Right atrium auricular region (tissue), 2 donors: ENCODE results near the gene OTULINL. TPM values are rescaled to one million over a fixed set of nuclear protein-coding genes. Genes with fewer than 3 reads are reported as not detected.

Source experiments
- DNase-seq: peaks from one replicate; pipeline ENCODE4 v3.0.0-alpha.2; 2019; ENCODE audit warnings: low spot score
- H3K27ac ChIP-seq, 2 donors: fragments of 200-600 bp; sonication (generic); 1 replicate in 1 of 2; 2 replicates in 1 of 2; pipeline ENCODE4 v1.5.1; 2016 to 2019
- H3K27me3 ChIP-seq, 2 donors: fragments of 200-600 bp; sonication (generic); one replicate each; pipeline versions ENCODE4 v1.5.1 to v1.6.0; 2017 to 2019
- H3K36me3 ChIP-seq: fragments of 200-600 bp; sonication (generic); one replicate; pipeline ENCODE4 v1.5.1; 2016
- H3K4me1 ChIP-seq, 2 donors: fragments of 200-600 bp; sonication (generic); one replicate each; pipeline versions ENCODE4 v1.5.1 to v1.6.0; 2017 to 2019
- H3K4me3 ChIP-seq, 2 donors: fragments of 200-600 bp; sonication (generic); 1 replicate in 1 of 2; 2 replicates in 1 of 2; pipeline ENCODE4 v1.5.1; 2017 to 2019; ENCODE audit warnings: mild to moderate bottlenecking in 1 of 2, moderate library complexity in 1 of 2
- H3K9me3 ChIP-seq, 2 donors: fragments of 200-600 bp; sonication (generic); one replicate each; pipeline ENCODE4 v1.5.1; 2019
- CTCF ChIP-seq, 2 donors: fragments of 200-600 bp; sonication (generic); IDR thresholded peaks; one replicate each; pipeline ENCODE4 v1.5.1; 2019; ENCODE audit warnings: antibody characterized with exemption in 2 of 2
- total RNA-seq, 2 donors: library from RNA; depleted of rRNA; stranded (reverse); fragments of >200 nt; gene quantifications; one replicate each; pipeline ENCODE4 v1.1.0, GENCODE V29; 2016

The OTULINL gene
- total RNA-seq, 2 donors from 2014 or later: 1.6 to 2.1 TPM

GRCh38 chr5:14617441-14617840 lies 35.8 kb downstream of the OTULINL start:
- H3K27me3 ChIP-seq: no peaks in the 10 kb centered on the region
- no peak overlapping the region for H3K27ac ChIP-seq
- no peak for DNase-seq
- no peaks in the 10 kb centered on the region for H3K9me3 ChIP-seq
- no peaks in the 10 kb centered on the region for H3K36me3 ChIP-seq
- H3K4me1 ChIP-seq: no peaks in the 10 kb centered on the region
- H3K4me3 ChIP-seq: no peak overlapping the region
- TF ChIP-seq CTCF (IDR thresholded peaks at IDR 0.05): no peak

- Histone ChIP-seq H3K4me1 (no peaks in the 10 kb centered on the region), H3K27me3 (no peaks in the 10 kb centered on the region), H3K9me3 (no peaks in the 10 kb centered on the region), H3K36me3 (no peaks in the 10 kb centered on the region), H3K27ac (no peak overlapping the region), H3K4me3 (no peak overlapping the region)
- no peak for TF ChIP-seq CTCF (IDR thresholded peaks at IDR 0.05)
- no peak for DNase-seq
Measured at GRCh38 chr5:14627270-14627669, 45.7 kb downstream of the OTULINL start.

- no peak for TF ChIP-seq CTCF (IDR thresholded peaks at IDR 0.05)
- no peak overlapping the region for H3K27ac ChIP-seq
- no peak overlapping the region for H3K4me3 ChIP-seq
- H3K27me3 ChIP-seq: no peaks in the 10 kb centered on the region
- no peaks in the 10 kb centered on the region for H3K36me3 ChIP-seq
- no peaks in the 10 kb centered on the region for H3K4me1 ChIP-seq
- no peaks in the 10 kb centered on the region for H3K9me3 ChIP-seq
- DNase-seq: no peak
Measured at GRCh38 chr5:14628346-14628745, 46.8 kb downstream of the OTULINL start.

- no peaks in the 10 kb centered on the region for H3K36me3 ChIP-seq
- no peak overlapping the region for H3K27ac ChIP-seq
- no peaks in the 10 kb centered on the region for H3K27me3 ChIP-seq
- DNase-seq: no peak
- H3K9me3 ChIP-seq: no peaks in the 10 kb centered on the region
- H3K4me3 ChIP-seq: no peak overlapping the region
- no peak for TF ChIP-seq CTCF (IDR thresholded peaks at IDR 0.05)
- H3K4me1 ChIP-seq: no peaks in the 10 kb centered on the region
Measured at GRCh38 chr5:14630671-14631070, 49.1 kb downstream of the OTULINL start.

- Histone ChIP-seq H3K27me3 (no peaks in the 10 kb centered on the region), H3K4me3 (no peak overlapping the region), H3K9me3 (no peaks in the 10 kb centered on the region), H3K27ac (no peak overlapping the region), H3K36me3 (no peaks in the 10 kb centered on the region), H3K4me1 (no peaks in the 10 kb centered on the region)
- TF ChIP-seq CTCF (IDR thresholded peaks at IDR 0.05): no peak
- DNase-seq: no peak
Measured at GRCh38 chr5:14635656-14636055, 54.1 kb downstream of the OTULINL start.

GRCh38 chr5:14640765-14641164 lies 59.2 kb downstream of the OTULINL start:
- no peak for TF ChIP-seq CTCF (IDR thresholded peaks at IDR 0.05)
- no peaks in the 10 kb centered on the region for H3K4me1 ChIP-seq
- no peak for DNase-seq
- no peak overlapping the region for H3K27ac ChIP-seq
- no peaks in the 10 kb centered on the region for H3K9me3 ChIP-seq
- H3K36me3 ChIP-seq: no peaks in the 10 kb centered on the region
- no peak overlapping the region for H3K4me3 ChIP-seq
- no peaks in the 10 kb centered on the region for H3K27me3 ChIP-seq
